ENCODE results near the gene SH3BGR.
"Not testable (repeated sequence)": the region's sequence is repeated elsewhere in the genome, so short reads cannot be mapped to it uniquely, and the experiment has no call there.

SH3BGR gene

GRCh38 chr21:39535646-39536437 is 84.1 kb downstream of the SH3BGR start:
- H3K27ac ChIP-seq: no peak overlapping the region

GRCh38 chr21:39536835-39537234 is 85.1 kb downstream of the SH3BGR start:
- TF ChIP-seq CTCF (IDR thresholded peaks at IDR 0.05): no peak
- H3K27ac ChIP-seq: no peak overlapping the region

More at GRCh38 chr21:39535646-39536437, 84.1 kb downstream of the SH3BGR start:
- no peak for TF ChIP-seq ZFX (IDR thresholded peaks at IDR 0.05; ENCODE audit: borderline replicate concordance)
- no peak for TF ChIP-seq CTCF (IDR thresholded peaks at IDR 0.05)

GRCh38 chr21:39537571-39537970 is 85.8 kb downstream of the SH3BGR start:
- H3K27ac ChIP-seq: no peak overlapping the region
- TF ChIP-seq ZFX (IDR thresholded peaks at IDR 0.05; ENCODE audit: borderline replicate concordance): no peak
- no peak for TF ChIP-seq CTCF (IDR thresholded peaks at IDR 0.05)

- H3K27ac ChIP-seq: no peak overlapping the region
- TF ChIP-seq ZFX (IDR thresholded peaks at IDR 0.05; ENCODE audit: borderline replicate concordance) (no peak), CTCF (IDR thresholded peaks at IDR 0.05) (no peak)
These were observed 86.8 kb downstream of the SH3BGR start for GRCh38 chr21:39538453-39539042.

GRCh38 chr21:39540367-39540766 is 88.6 kb downstream of the SH3BGR start:
- not testable (repeated sequence) for H3K27ac ChIP-seq

GRCh38 chr21:39542736-39543135 is 91.0 kb downstream of the SH3BGR start:
- TF ChIP-seq ZFX (IDR thresholded peaks at IDR 0.05; ENCODE audit: borderline replicate concordance): no peak
- TF ChIP-seq CTCF (IDR thresholded peaks at IDR 0.05): no peak
- no peak overlapping the region for H3K27ac ChIP-seq

- no peak for TF ChIP-seq ZFX (IDR thresholded peaks at IDR 0.05; ENCODE audit: borderline replicate concordance)
- TF ChIP-seq CTCF (IDR thresholded peaks at IDR 0.05): no peak
These were observed 94.8 kb downstream of the SH3BGR start for GRCh38 chr21:39546522-39546921.

More at GRCh38 chr21:39546522-39546921, 94.8 kb downstream of the SH3BGR start:
- H3K27ac ChIP-seq: no peak overlapping the region

All from 22Rv1 (cell line).